ENCODE data around the gene CD109.

Gene CD109

DNA sequence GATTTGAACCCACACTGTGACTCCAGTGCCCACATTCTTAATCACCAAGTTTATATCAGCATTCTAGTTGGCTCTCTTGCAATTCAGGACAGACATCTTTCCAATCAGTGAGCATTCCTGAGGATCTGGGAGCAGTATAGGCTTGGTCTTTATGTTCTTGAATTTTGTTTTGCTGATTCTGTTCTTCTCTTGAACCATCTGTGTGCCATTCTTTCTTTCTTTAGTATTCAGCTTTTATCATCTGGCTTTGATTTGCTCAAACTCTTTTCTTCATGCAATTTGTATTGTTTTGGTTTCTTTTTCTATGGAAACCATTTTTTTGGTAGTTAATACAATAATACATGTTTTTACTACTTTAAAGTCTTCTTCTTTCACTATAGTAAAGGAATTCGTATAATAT, 162.4 kb downstream of the CD109 start:
- no peak for DNase-seq (ENCODE audit: low spot score)

DNA sequence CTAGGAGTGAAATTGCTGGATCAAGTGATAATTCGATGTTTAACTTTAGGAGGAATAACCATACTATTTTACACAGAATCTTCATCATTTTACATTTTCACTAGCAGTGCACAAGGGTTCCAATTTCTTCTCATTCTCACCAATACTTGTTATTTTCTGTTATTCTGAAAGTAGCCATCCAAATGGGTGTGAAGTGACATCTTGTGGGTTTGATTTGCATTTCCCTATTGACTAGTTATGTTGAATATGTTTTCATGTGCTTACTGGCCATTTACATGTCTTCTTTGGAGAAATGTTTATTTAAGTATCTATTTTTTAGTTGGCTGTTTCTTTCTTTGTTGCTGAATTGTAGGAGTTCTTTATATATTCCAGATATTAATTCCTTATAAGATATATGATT, 164.3 kb downstream of the CD109 start:
- no peak for DNase-seq (ENCODE audit: low spot score)

DNA sequence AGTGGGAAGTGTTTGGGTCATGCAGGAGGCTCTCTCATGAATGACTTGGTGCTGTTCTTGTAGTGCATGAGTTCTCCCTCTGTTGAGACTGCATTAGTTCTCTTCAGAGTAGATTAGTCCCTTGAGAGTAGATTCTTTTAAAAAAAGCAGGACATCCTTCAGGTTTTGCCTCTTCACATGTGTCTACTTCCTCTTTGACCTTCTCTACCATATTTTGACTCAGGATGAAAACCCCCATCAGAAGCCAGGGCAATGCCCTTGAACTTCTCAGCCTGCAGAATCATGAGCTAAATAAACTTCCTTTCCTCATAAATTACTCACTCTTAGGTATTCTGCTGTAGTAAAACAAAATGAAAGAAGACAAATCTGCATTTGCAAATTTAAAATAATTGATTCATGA, 170.3 kb downstream of the CD109 start:
- DNase-seq (ENCODE audit: low spot score): no peak

DNA sequence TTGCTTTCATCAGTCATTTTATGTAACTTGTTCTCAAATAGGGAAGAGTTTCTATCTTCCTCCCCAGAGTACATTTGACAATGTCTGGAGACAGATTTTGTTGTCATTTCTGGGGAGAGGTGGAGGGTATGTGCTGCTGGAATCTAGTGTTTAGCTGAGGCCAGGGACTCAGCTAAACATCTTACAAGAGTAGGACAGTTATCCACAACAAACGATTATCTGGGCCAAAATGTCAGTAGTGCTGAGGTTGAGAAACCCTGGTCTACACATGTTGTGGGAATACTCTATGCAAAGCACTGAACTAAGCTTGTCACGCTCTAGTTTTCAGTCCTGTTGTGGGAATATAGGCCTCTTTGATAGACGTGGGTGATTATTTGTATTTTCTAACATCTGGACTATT, 171.4 kb downstream of the CD109 start:
- DNase-seq (ENCODE audit: low spot score): no peak

DNA sequence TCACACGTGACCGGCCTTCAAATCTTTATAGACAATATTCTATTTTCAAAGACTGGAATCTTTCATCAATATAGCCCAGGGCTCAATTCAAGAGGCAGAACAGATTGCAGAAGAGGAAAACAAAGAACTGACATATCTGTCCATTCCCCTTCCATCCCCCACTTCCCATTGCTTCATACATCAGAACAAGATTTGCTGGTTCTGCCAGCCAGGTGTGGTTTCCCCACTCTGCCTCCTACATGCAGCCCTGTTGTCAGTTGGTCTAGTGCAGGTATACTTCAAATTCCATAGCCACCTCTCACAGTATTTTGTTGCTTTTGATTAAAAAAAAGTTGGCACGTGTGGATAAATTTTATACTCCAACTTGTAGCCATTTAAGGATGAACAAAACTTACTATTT, 174.9 kb downstream of the CD109 start:
- no peak for DNase-seq (ENCODE audit: low spot score)

DNA sequence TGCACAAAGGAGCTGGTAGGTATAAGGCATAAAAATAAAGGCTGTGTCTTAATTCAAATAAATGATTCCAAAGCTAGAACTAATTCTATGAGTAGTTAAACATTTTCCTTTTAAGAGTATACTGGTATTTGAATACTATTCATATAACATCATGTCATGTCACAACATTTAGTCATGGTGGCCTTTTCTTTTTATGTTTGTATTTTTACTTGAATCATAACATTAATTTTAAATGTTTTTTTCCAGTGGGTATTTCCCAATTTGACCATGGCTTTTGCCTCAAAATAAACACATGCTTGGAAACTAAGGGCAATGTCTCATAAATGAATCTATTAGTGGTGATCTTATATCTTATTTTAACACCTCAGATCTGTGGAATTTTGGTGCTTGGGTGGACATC, 177.1 kb downstream of the CD109 start:
- no peak for DNase-seq (ENCODE audit: low spot score)

Data from germinal center (tissue), 1 donor.